GM08714 (cell line): ENCODE results near the gene CAGE1.

Experiments
- H3K4me3 ChIP-seq: fragments of 200-500 bp; sonication (Bioruptor generic); 2 replicates; pipeline ENCODE4 v1.5.1; 2014; ENCODE audit warnings: mild to moderate bottlenecking, low read length, inconsistent platforms
- ZNF274 ChIP-seq: IDR thresholded peaks from 2 replicates; pipeline ENCODE4 v1.6.1; 2012; ENCODE audit warnings: mild to moderate bottlenecking, low read depth, low read length

The CAGE1 gene

DNA sequence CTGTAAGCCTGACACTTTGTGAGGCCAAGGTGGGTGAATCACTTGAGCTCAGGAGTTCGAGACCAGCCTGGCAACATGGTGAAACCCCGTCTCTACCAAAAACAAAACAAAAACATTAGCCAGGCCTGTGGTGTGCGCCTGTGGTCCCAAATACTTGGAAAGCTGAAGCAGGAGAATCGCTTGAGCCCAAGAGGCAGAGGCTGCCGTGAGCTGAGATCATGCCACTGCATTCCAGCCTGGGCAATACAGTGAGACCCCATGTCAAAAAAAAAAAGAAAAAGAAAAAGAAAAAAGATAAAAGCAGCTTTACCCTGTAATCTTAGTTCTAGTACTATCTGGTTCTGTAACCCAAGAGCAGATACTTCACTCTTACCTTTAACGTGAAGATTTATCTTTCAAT, 104.1 kb downstream of the CAGE1 start:
- no peak overlapping the region for H3K4me3 ChIP-seq
- no peak for TF ChIP-seq ZNF274

DNA sequence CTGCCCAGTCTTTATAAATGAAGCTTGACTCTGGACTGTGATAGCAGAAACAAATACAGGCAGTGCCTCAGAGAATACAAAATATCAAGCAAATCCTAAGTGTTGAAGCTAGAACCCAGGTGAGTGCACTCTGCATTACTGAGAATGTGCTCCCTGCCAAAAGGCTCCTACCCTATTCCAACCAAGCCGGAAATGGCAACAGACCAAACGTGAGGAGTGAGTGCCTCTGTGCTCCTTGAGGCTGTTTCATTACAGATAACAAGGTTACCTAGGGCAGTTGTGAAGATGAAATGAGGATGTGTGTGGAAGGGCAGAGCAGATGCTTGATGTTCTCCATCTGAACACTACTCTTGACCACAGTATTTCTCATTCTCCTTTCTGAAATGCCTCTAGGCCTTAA, 105.9 kb downstream of the CAGE1 start:
- TF ChIP-seq ZNF274 = no peak

DNA sequence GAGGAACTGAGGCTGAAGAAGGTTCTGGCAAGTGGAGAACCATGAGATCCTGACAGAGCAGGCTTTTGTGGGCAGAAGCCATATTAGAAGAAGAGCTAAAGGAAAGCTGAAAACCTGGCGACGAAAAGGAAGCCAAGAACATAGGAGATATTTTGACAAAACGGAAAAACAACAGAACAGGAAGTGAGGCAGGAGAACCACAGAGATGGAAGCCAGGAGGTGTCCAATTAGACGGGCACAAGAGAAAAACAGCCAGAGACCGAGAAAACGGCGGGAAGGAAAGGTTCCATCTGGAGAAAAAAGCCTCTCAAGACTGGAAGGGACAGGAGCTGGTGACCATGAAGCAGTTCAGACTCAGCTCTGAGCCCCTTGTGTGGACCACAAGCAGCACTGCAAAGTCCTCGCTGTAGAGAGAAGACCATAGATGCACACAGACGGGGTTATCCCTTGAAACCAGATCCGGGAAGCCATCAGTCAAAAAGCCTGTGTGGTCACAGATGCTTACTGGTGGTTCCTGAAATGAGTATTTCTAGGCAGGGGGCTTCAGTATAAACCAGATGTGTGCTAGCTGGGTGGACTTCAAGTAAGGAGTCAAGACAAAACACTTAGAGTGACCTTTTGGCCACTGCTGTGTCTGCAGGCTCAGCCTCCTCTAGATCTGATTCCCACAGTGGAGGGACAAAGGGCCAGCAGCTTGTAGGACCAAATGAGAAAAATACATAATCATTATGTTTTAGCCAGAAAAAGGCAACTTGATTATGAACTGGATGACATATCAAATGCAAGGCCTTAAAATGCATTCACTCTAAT, 107.2 kb downstream of the CAGE1 start:
- TF ChIP-seq ZNF274 = no peak
- no peak overlapping the region for H3K4me3 ChIP-seq

More for the DNA sequence above, 105.9 kb downstream of the CAGE1 start:
- H3K4me3 ChIP-seq = no peak overlapping the region
